AG08396 (cell line): ENCODE data around the gene PDE4D.
"Not testable (repeated sequence)": the region's sequence is repeated elsewhere in the genome, so short reads cannot be mapped to it uniquely, and the experiment has no call there.

Experiments
- DNase-seq: peaks from one replicate; pipeline ENCODE4 v3.0.0; 2012; ENCODE audit warnings: low spot score, mixed read lengths

The PDE4D gene

GRCh38 chr5:59579101-59579823, 314.3 kb downstream of the PDE4D start:
- DNase-seq: no peak

- DNase-seq: no peak
Observed at GRCh38 chr5:59577485-59577884, 316.0 kb downstream of the PDE4D start.

- DNase-seq: no peak
Observed at GRCh38 chr5:59575648-59576445, 317.7 kb downstream of the PDE4D start.

GRCh38 chr5:59573509-59573908, 320.0 kb downstream of the PDE4D start:
- not testable (repeated sequence) for DNase-seq

- DNase-seq: no peak
Observed at GRCh38 chr5:59571067-59571466, 322.5 kb downstream of the PDE4D start.

GRCh38 chr5:59569608-59570334, 323.8 kb downstream of the PDE4D start:
- DNase-seq: no peak

- no peak for DNase-seq
Observed at GRCh38 chr5:59569158-59569557, 324.4 kb downstream of the PDE4D start.

- no peak for DNase-seq
Observed at GRCh38 chr5:59568161-59568560, 325.4 kb downstream of the PDE4D start.

GRCh38 chr5:59565551-59565950, 328.0 kb downstream of the PDE4D start:
- no peak for DNase-seq

GRCh38 chr5:59564895-59565294, 328.6 kb downstream of the PDE4D start:
- DNase-seq: no peak

GRCh38 chr5:59562756-59563389, 330.7 kb downstream of the PDE4D start:
- DNase-seq: no peak

- no peak for DNase-seq
Observed at GRCh38 chr5:59560553-59560952, 333.0 kb downstream of the PDE4D start.

- DNase-seq: no peak
Observed at GRCh38 chr5:59559847-59560246, 333.7 kb downstream of the PDE4D start.

GRCh38 chr5:59559323-59559722, 334.2 kb downstream of the PDE4D start:
- DNase-seq: no peak

GRCh38 chr5:59558501-59558900, 335.0 kb downstream of the PDE4D start:
- DNase-seq: no peak

- no peak for DNase-seq
Observed at GRCh38 chr5:59557572-59557971, 336.0 kb downstream of the PDE4D start.

- no peak for DNase-seq
Observed at GRCh38 chr5:59555596-59555995, 337.9 kb downstream of the PDE4D start.

- DNase-seq: no peak
Observed at GRCh38 chr5:59554501-59554900, 339.0 kb downstream of the PDE4D start.

GRCh38 chr5:59553992-59554391, 339.5 kb downstream of the PDE4D start:
- no peak for DNase-seq

GRCh38 chr5:59548807-59549357, 344.6 kb downstream of the PDE4D start:
- no peak for DNase-seq

GRCh38 chr5:59547731-59548130, 345.8 kb downstream of the PDE4D start:
- DNase-seq: no peak

- no peak for DNase-seq
Observed at GRCh38 chr5:59544573-59544972, 349.0 kb downstream of the PDE4D start.
